Activated CD8-positive, alpha-beta memory T cell treated with anti-CD3 and anti-CD28 coated beads for 1 hour (primary cell): ENCODE results near the gene CLDN9.

ENCODE experiments used
- DNase-seq, 2 donors: peaks; one replicate each; pipeline ENCODE4 v3.0.0-alpha.2; 2020; ENCODE audit warnings: low read depth in 1 of 2; ENCODE audit errors: extremely low read depth in 1 of 2

Gene CLDN9

GRCh38 chr16:2974319-2975056, 38.2 kb upstream of the CLDN9 start:
- no peak for DNase-seq

GRCh38 chr16:2975161-2975795, 37.4 kb upstream of the CLDN9 start:
- DNase-seq: no peak

- DNase-seq: no peak
These were observed 36.5 kb upstream of the CLDN9 start for GRCh38 chr16:2976201-2976600.

- DNase-seq: no peak
These were observed 36.0 kb upstream of the CLDN9 start for GRCh38 chr16:2976673-2977072.

- DNase-seq: no peak
These were observed 35.3 kb upstream of the CLDN9 start for GRCh38 chr16:2977440-2977839.

- no peak for DNase-seq
These were observed 33.0 kb upstream of the CLDN9 start for GRCh38 chr16:2979669-2980226.

- peak; percentile 79 to 93 for DNase-seq
These were observed 32.2 kb upstream of the CLDN9 start, which contains the start of gene PKMYT1 for GRCh38 chr16:2980227-2981176. PKMYT1 (minus strand) TSS chr16:2980446; CDS start chr16:2979657, 789 bp downstream.

GRCh38 chr16:2981177-2981898, 31.4 kb upstream of the CLDN9 start:
- DNase-seq: no peak

GRCh38 chr16:2981899-2982250, 30.8 kb upstream of the CLDN9 start:
- no peak for DNase-seq

- DNase-seq: no peak
These were observed 30.3 kb upstream of the CLDN9 start for GRCh38 chr16:2982402-2982801.

- peak in 1 of 2 donors; percentile 52 for DNase-seq
These were observed 29.0 kb upstream of the CLDN9 start for GRCh38 chr16:2983706-2984136.

- DNase-seq: no peak
These were observed 27.3 kb upstream of the CLDN9 start for GRCh38 chr16:2985462-2985861.

GRCh38 chr16:2985893-2986355, 26.8 kb upstream of the CLDN9 start:
- no peak for DNase-seq

- DNase-seq: no peak
These were observed 26.0 kb upstream of the CLDN9 start for GRCh38 chr16:2986623-2987188.

- DNase-seq: no peak
These were observed 25.4 kb upstream of the CLDN9 start for GRCh38 chr16:2987286-2987685.

GRCh38 chr16:2987833-2988232, 24.9 kb upstream of the CLDN9 start:
- no peak for DNase-seq

GRCh38 chr16:2988590-2989099, 24.1 kb upstream of the CLDN9 start:
- DNase-seq: no peak

- no peak for DNase-seq
These were observed 21.8 kb upstream of the CLDN9 start for GRCh38 chr16:2990891-2991290.

GRCh38 chr16:2991566-2992261, 21.0 kb upstream of the CLDN9 start:
- DNase-seq: no peak
